HG03095 (cell line): Measurements from ENCODE around the gene PNPLA7.
"Not testable (repeated sequence)": the region's sequence is repeated elsewhere in the genome, so short reads cannot be mapped to it uniquely, and the experiment has no call there.

Experiments
- ATAC-seq: cut with Tn5 transposase; IDR thresholded peaks from one replicate; pipeline ENCODE4 v1.9.1; 2021; ENCODE audit warnings: moderate library complexity; ENCODE audit not compliant: unreplicated experiment

The PNPLA7 gene

GRCh38 chr9:137482094-137482781 lies 68.0 kb downstream of the PNPLA7 start:
- peak; percentile 69 for ATAC-seq

GRCh38 chr9:137480686-137481683 lies 69.2 kb downstream of the PNPLA7 start:
- ATAC-seq = no peak

GRCh38 chr9:137479892-137480685 lies 70.1 kb downstream of the PNPLA7 start:
- no peak for ATAC-seq

- no peak for ATAC-seq
Observed at GRCh38 chr9:137478962-137479861, 71.0 kb downstream of the PNPLA7 start.

GRCh38 chr9:137478613-137478961 lies 71.6 kb downstream of the PNPLA7 start:
- ATAC-seq = no peak

- no peak for ATAC-seq
Observed at GRCh38 chr9:137477778-137478612, 72.2 kb downstream of the PNPLA7 start.

GRCh38 chr9:137476856-137477255 lies 73.3 kb downstream of the PNPLA7 start:
- ATAC-seq = no peak

- ATAC-seq = no peak
Observed at GRCh38 chr9:137475666-137476065, 74.5 kb downstream of the PNPLA7 start.

GRCh38 chr9:137474271-137474670 lies 75.9 kb downstream of the PNPLA7 start:
- no peak for ATAC-seq

- ATAC-seq = no peak
Observed at GRCh38 chr9:137470785-137471184, 79.4 kb downstream of the PNPLA7 start.

- no peak for ATAC-seq
Observed at GRCh38 chr9:137467896-137468295, 82.3 kb downstream of the PNPLA7 start.

- no peak for ATAC-seq
Observed at GRCh38 chr9:137467161-137467581, 83.0 kb downstream of the PNPLA7 start.

GRCh38 chr9:137466389-137467085 lies 83.7 kb downstream of the PNPLA7 start:
- ATAC-seq = not testable (repeated sequence)

- no peak for ATAC-seq
Observed at GRCh38 chr9:137465720-137466388, 84.3 kb downstream of the PNPLA7 start.

GRCh38 chr9:137465000-137465719 lies 85.0 kb downstream of the PNPLA7 start:
- no peak for ATAC-seq

GRCh38 chr9:137464291-137464999 lies 85.8 kb downstream of the PNPLA7 start:
- no peak for ATAC-seq

- ATAC-seq = no peak
Observed at GRCh38 chr9:137463931-137464290, 86.3 kb downstream of the PNPLA7 start.
